ENCODE data around the gene NHLH2.

Gene NHLH2

DNA sequence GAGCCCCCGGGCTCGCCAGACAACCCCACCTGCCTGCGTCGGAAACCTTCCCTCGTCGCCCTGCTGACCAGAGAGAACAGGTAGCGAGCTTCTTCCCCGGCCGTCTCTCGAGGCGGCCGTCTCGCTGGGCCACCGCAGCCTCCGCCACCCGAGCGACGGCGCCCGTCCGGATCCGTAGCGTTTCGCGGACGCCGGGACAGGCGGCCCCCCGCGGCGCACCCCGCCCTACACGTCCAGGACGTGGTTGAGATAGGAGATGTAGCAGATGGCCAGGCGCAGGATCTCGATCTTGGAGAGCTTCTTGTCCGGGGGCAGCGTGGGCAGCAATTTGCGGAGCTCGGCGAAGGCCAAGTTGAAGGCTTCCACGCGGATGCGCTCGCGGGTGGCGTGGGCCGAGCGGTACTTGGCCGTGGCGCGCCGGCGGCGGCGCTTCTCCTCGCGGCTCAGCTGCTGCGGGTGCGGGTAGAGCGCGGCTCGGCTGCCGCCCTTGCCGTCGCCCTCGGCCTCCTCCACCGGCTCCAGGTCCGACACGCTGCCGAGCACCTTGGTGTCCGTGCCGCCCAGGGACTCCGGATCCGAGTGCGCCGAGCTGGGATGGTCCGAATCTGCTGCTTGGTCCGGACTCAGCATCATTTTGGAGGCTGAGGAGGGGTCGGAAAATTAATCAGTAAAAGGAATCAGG, 3.0 kb downstream of the NHLH2 start:
- DNase-seq = no peak

DNA sequence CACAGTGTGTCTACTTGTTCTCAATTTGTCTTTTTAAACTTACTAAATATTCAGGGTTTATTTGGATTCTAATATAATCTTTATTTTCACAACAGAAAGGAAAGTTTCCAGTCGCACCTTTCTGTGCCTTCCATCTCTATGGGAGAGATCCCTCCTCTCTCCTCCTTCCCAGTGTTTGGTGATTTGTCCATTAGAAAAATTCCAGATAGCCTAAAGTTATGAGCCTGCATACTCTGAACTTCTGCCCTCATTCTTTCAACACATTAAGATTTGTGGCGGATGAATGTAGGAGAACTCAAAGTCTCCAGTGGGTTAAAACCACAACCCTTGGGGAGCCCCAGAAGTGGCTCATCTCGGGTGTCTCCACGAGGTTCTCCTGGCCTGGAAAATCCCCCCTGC, 3.6 kb downstream of the NHLH2 start:
- DNase-seq = no peak

DNA sequence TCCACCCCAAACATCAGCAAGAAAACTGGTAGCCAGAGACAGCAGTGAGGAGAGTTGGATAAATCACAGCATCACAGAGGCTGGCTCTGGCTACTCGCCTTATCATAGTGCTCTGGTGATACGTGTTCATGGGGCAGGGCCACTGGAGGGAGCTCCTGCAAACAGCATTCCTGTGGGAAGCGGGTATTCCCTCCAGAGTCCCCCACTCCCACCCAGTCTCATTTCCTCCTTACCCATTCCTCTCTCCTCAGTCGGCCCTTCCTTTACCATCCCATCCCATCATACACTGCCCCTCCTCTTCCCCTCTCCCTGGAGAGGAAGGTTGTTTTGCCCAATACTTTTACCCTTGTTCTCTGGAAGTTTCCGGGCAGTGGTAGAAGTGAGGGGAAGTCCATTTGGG, 7.1 kb downstream of the NHLH2 start:
- DNase-seq = no peak

DNA sequence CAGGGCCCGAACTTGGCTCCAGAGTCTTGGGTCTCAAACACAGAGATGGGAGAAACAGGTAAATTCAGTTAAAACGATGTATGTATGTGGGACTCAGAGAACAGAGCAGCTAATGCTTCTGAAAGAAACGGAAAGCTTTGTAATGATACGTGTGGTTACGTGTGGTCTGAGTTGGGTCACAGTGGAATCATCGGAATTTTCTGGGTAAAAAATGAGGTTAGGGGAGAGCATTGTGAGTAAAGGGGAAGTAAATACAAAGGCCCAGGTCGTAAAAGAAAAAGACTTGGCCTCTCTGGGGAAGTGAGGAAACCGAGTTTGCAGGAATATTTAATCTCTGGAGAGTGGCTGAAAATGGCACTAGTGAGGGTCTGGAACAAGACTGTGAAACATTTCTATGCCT, 8.3 kb downstream of the NHLH2 start:
- no peak for DNase-seq

DNA sequence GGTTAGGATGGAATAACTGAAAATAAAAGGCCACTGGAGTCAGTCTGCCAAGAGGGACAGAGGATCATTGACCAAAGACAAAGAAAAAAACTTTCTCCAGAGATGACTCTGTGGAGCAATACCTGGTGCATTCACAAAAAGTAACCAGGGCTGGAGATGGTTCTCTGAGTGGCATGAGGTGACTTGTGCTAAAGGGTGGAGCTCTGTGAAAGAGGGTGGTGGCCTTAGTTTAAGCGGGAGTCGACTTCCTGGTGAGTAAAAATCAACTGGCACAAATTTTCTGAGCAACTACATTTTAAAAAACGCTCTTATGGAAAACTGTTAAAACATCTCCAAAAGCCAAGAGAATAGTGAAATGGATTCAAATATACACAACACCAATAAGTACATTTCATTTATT, 10.0 kb downstream of the NHLH2 start:
- DNase-seq = no peak

DNA sequence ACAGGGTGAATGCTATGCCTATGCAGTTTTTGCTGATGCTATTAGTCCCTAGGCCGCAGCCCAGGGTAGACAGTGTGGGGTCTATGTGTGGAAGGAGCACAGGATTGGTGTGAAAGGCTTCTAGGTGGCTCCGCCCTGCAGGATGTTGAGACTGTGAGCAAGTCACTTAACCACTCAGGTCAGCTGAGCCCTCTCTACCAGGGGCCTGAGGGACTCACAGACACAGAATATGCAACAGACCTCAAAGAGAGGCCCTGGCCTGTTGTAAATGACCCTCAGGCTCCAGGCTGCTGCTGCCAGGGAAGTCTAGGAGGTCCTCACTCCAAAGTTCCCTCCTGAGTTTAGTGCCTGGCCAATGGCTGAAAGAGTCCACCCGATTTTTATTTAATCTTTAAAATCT, 11.0 kb downstream of the NHLH2 start:
- DNase-seq = no peak

DNA sequence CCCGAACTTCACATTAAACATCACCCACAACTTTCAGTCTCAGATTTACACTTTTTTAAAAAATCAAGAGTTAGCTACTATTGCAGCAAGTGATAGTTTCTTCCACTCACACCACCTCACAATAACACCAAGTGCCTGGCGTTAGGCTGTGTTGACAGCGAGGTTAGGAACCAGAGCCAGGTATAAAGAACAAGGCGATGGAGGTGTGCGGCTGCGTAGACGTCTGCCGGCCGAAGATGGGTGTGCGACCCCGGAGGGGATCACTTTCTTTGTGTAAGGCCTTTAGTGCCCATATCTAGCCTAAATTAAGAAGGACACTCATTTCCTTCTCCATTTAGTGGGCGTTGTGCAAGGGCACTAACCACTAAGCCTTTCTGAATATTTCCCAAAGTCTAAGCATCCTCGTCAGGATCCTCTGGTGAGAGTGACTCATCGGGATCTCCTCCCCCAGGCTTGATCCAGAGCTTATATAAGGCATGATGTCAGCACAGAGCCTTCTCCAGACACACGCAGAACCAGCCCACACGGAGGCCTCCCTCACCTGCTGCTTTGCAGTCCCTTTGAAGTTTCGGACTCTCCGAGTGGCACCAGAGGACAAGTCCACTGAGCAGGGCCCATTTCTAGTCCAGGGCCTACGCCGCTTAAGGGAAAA, 11.8 kb downstream of the NHLH2 start:
- peak in 1 of 2 donors; percentile 52 for DNase-seq

DNA sequence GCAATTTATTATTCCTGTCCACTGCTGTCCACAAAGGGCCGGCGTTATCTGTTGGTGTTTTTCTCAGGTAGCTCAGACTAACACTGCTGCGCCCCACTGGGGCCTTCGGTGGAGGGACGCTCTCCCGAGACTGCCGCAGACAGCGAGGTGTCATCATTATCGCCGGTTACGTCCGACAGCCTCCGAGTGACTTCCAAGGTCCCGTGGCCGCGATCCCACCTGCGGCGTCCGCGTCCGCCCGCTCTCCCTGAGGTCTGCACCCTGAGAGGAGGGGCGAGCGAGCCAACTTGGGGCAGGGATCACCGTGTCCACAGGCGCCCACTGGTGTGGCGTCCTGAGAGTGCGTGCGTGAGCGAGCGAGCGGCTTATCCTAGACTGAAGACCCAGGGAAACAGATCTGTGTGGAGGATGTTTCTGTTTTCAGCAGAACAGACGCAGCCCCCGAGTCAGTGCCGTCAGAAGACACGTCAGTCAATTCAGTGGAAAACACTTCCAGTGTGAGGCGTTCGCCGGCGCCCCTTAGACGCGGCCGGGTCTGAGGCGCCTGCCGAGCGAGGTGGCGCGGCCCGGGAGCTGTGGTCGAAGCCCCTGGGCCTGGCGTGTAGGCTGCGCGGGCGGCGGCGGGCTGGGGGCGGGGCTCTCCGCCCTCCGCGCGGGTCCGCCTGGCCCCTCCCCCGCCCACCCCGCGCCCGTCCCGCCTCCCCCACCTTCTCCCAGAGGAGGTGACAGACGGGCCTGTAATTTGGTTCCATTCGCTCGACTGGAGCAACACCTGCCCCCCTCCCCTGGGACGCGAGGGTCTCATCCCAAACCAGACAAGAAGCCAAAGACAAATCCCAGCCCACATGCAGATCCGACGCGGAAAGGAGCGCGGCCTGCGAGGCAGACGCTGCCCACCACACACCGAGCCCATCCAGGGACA, 12.6 kb downstream of the NHLH2 start:
- peak in 1 of 2 donors; percentile 29 for DNase-seq

DNA sequence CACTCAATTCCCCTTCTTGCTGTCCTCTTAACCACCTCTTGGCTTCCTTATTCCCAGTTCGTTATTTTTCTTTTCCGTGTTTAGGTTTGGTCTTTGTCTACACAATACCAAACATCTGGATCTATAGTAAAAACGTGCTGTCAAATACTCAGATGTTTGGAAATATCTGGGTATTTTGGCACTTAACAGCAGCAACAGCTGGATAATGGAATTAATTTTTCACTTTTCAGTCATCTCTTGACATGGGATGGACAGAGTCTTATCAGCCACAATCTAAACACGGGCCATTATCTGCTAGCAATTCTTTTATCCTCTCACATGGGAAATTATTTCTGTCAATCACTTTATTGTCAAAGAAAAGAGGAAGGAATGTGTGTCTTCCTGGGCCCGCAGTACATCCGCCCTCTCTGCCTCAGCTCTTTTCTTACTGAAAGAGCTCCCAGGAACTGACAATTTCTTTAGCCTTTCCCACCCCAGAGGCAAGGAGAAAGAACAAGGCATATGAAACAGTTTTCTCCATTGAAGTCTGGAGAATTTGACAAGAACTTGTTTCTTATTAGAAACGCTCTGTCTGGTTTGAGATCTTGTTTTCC, 13.4 kb downstream of the NHLH2 start:
- no peak for DNase-seq

DNA sequence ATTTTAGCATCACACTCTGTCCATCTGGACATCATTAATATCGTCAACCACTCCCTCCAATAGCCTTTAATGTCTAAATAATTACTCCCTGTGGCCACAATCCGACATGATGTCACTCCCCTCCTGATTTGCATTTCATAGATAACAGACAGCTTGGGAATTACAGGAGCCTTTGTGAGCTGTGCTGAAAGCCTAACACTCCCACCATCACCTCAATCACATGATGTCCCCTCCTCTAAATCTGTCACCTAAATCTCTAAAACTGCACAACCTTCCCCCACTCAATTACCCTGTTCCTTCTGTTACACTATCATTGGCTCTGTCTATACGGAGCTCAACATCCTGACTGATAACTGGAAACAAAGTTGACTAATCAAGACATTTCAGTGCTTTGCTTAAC, 14.3 kb downstream of the NHLH2 start:
- no peak for DNase-seq

DNA sequence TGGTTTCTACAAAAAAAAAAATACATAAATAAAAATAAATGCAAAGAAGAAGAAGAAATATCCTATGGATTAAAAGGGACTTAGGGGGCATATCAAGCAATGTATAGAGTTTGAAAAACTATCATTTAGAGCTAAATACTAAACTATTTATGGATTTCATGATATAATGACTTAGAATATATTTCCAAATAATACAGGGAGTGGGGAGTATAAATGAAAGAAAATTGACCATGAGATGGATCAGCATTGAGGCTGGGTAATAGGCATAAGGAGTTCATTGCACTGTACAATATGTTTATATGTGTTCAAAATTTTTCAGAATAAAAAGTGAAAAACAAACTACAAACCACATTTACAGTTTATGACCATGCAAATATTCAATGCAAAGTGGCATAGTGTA, 18.8 kb downstream of the NHLH2 start:
- no peak for DNase-seq

DNA sequence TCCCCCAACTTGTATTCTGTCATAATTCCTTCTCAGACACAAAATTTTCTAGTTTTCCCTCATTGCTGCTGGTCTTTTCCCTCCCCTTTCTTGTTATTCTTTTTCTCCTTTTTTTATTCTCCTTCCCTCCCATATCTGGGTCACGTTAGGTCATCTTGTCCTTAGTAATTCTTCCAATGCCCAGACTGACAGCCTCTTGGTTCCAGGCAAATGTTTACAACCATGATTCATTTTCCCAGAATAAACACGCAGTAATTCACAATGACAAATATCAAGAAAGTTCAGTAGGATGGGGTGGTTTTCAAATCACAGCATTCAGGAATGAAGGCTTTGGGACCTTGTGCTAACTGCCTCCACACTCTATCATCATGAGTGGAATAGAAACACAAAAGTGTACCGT, 25.2 kb downstream of the NHLH2 start:
- no peak for DNase-seq

DNA sequence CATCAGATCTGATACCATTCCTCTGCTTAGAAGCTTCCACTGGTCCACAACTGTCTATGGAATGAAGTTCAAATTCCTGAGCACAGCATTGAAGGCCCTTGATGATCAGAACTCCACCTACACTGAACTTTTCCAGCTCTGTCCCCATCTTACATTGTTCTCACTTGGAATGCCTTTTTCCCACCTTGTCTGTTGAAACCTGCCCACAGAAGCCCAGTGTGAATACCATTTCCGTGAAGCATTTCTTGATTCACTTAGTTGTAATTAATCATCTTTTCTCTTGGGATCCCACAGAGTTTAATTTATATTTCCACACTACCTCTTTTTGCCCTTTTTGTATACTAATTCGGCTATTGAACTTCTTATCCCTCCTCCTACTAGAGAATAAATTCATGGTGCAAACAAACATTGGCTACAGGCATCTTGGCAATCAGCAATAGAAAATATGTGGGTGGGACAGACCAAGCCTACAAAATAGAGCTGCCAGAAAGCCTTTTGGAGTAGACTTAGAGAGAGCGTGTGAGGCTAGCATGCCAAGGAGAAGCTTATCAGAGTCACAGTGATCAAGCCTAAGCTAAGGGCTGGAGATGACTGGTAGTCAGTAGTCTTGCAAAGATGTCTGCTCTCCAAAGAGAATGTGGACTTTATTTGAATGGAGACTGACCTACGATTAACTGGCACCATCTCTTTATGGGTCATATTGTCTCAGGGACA, 26.1 kb downstream of the NHLH2 start:
- DNase-seq = no peak

DNA sequence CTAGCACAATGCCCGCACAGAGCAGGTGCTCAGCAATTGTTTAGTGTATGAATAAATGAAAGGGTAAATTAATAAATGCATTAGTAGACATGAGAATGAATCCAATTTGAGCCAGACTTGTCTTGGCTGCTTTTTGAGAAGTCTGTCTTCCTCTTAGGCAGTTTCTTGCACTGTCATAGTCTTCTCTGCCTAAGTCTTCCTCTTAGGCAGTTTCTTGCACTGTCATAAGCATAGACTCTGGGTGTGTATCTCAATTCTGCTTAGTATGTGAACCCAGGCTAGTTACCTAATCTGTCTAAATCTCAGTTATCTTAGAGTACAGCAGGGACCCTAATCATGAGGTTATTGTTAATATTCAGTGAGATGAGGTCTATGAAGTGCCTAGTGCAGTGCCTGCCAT, 27.2 kb downstream of the NHLH2 start:
- DNase-seq = no peak

DNA sequence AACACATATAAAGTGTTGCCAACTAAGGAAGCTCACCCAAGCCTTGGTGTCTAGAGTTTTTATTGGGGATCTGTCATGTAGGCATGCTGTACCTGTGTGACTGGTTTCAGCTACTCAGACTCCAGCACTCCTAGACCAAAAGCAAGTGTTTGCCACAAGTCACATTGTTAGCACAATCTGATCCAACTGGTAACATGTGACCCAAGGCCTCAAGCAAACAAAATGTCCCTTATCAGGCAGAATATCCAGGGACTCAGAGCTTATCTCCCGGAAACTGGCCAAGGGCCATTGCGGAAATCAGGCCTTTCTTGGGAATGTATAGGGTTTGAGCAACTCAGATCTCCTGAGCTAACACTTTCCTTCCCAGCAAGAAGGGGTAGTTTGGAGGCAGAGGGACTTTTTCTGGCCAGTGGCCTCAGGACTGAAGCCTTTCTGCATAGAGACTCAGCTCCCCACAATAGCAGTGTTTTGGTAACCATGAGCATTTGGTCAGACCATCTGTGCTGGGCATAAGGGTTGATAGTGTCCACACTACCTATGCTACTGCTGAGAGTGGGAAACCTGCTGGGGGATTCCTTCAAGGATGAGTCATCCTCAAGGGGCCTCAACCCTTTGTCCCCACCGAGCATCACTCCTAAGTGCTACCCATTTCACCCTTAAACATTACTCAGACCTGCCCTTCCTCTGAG, 29.6 kb downstream of the NHLH2 start:
- DNase-seq = no peak

DNA sequence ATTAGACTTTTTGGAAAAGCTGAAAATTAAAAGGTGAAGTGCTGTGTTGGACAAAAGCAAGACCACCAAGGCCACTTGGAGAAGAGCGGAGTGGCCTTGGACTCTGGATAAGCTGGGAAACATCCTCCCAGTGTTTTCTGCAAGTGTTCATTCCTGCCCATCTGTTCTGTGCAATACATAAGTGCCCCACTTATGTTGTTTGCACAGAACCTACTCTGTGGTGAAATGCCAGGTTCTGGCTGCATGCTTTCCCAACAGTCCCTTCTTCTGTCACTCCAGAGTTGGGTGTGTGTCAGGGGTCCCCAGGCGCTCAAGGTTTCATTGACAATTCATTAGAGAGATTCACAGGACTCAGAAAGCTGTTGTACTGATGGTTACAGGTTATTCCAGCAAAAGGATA, 30.3 kb downstream of the NHLH2 start:
- DNase-seq = no peak

DNA sequence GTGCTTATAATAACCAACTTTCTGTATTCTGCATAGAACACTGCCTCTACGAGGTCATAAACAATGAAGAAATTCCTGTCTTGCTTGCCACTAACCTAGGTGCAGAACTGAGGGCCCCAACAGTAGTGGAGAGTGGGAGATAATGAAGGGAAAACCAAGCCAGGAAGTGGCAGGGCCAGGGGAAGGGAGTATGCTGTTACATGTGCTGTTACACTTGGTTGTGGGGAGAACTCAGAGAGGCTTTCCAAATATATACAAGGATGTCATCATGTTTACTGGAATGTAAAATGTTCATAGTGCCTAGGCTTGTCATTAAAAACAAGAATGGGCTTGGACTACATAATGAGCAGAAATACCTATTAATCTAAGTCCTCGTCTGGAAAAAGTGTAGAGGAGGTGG, 31.1 kb downstream of the NHLH2 start:
- DNase-seq = no peak

DNA sequence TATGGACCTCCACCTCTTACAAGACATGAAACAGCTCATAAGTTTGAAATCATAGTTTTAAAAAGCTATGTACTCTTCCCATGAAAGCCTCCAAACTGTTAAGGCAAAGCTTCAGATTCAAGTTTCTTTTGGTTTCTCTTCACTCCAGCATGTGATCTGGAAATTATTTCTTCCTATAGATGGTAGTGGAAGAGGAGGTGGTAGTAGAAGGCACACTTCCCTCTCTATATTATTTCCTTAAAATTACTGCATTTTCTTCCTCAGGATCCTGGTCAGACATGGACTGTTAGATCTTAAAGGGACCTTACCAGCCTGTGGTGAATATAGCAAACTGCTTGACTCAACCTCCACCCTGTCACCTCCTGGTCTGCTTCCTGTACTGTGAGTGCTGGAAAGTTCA, 31.9 kb downstream of the NHLH2 start:
- no peak for DNase-seq

DNA sequence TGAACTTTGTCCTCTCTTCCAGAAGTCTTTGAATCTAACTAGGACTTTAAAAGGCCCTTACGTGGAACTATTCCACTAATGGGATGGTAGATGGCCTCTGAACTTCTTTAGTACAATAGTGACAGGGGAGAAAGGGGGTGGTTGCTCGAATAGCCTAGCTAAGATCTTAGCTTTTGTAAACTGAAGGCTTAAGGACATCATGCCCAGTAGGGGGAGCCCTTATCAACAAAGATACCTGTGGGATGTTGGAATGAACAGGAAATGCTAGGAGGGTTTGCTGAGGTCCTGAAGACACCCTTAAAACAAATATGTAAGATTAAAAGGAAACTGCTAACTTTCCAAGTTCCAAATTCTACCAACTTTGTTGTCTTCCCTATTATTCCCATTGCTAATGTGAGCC, 33.2 kb downstream of the NHLH2 start:
- DNase-seq = peak; percentile 29 to 56

DNA sequence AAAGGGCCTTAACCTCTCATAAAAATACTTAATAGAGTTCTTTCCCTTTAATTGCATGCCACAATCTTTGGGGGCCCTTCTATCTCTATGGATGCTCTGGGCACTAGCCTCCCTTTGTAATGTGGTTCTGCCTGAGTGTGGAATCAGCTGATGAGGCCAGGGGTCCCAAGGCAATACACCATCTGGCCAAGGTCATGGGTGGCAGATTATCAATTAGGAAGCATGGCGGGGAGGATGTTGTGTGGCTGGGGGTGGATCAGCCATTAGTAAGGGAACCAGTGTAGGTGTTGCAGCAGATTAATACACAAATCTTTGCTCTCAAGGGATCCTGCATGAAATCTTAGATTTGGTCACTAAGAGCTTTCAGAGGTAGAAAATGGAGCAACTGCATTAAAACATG, 35.3 kb downstream of the NHLH2 start:
- DNase-seq = no peak

DNA sequence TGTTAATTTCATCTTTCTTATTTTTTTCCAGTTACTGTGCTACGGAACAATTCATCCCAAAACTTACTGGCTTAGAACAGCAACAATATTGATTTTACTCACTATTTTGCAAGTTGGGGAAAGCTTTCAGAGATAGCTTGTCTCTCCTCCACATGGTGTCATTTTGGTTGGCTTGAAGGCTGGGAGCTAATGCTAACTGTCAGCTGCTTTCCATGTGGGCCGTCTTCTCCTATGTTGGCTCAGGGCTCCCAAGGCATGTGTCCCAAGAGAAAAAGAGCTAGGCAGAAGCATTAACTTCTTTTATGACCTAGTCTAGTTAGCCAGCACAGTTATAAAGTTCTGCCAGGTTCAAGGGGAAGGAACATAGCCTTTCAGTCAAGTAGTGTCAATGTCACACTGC, 38.5 kb downstream of the NHLH2 start:
- no peak for DNase-seq

DNA sequence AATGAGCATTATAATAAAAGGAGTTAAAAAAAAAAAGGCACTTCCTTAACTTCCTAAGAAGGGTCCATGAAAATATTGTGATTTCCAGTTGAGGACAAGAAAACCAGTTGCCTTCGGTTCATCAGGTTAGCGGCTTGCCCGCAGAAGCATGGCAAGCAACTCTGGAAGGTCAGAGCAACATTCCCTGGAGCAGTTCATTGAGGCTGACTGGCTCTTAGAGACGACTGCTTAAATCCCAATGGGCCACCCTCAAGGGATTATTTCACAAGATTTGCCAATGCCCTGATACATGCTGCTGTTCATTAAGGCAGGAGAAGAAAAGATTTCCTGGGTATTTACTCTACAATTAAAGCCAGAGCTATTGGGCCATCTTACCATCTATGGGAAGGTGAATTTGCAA, 43.4 kb downstream of the NHLH2 start:
- DNase-seq = no peak
